B cell (primary cell): ENCODE data around the gene ADGRD2.

Experiments used
- CTCF ChIP-seq: fragments of 200-600 bp; IDR thresholded peaks from one replicate; pipeline ENCODE4 v1.8.0; 2022; ENCODE audit warnings: antibody characterized with exemption, mild to moderate bottlenecking
- EZH2 ChIP-seq: IDR thresholded peaks from 2 replicates; pipeline ENCODE4 v1.6.1; 2012; ENCODE audit warnings: borderline replicate concordance, low read depth, mild to moderate bottlenecking, moderate library complexity, low read length; ENCODE audit not compliant: insufficient read depth, poor library complexity, severe bottlenecking

GRCh38 chr9:124452326-124452725 lies 2.1 kb downstream of the ADGRD2 start:
- TF ChIP-seq CTCF (no peak), EZH2 (no peak)
